PFSK-1 (cell line): ENCODE results near the gene SLFN12L.

Experiments used
- FOXP2 ChIP-seq: optimal IDR thresholded peaks from 2 replicates; pipeline ENCODE3; 2011; ENCODE audit warnings: borderline replicate concordance, control low read depth, inconsistent platforms; ENCODE audit not compliant: insufficient read depth; ENCODE audit errors: extremely low read length, extremely low read depth
- POLR2AphosphoS5 ChIP-seq: IDR thresholded peaks from 2 replicates; pipeline ENCODE4 v1.6.1; 2012; ENCODE audit warnings: low read depth, mild to moderate bottlenecking, control low read depth, low read length, moderate library complexity
- REST ChIP-seq, 2 experiments: IDR thresholded peaks; 2 replicates each; pipeline versions ENCODE4 v1.6.1 to v1.8.0; 2011 to 2012; ENCODE audit warnings: low read depth in 2 of 2, low read length in 2 of 2, control low read depth in 1 of 2, inconsistent platforms in 1 of 2, mild to moderate bottlenecking in 1 of 2, moderate library complexity in 1 of 2; ENCODE audit not compliant: insufficient read depth in 1 of 2
- SIN3A ChIP-seq: IDR thresholded peaks from 2 replicates; pipeline ENCODE4 v1.6.1; 2012; ENCODE audit warnings: mild to moderate bottlenecking, low read length, moderate library complexity, borderline replicate concordance; ENCODE audit not compliant: insufficient read depth
- TAF1 ChIP-seq: IDR thresholded peaks from 2 replicates; pipeline ENCODE4 v1.6.1; 2012; ENCODE audit warnings: low read length, control low read depth, borderline replicate concordance; ENCODE audit not compliant: insufficient read depth

The SLFN12L gene

DNA sequence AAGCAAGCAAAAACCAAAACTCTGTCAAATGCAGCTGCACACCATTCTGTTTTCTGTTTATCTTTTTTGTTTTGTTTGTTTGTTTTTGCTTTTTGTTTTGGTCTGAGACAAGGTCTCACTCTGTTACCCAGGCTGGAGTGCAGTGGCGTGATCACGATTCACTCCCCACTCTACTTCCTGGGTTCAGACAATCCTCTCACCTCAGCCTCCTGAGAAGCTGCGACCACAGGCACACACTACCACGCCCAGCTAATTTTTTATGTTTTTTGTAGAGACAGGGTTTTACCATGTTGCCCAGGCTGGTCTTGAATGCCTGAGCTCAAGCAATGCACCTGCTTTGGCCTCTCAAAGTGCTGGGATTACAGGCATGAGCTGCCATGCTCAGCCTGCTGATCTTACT lies 69.7 kb downstream of the SLFN12L start:
- TF ChIP-seq FOXP2 (no peak), REST (IDR thresholded peaks at IDR 0.05; ENCODE audit: insufficient read depth in 1 of 2, low read depth in 2 of 2, low read length in 2 of 2) (no peak), POLR2AphosphoS5 (no peak), TAF1 (no peak), SIN3A (no peak)

GRCh38 chr17:35460354-35460851 lies 77.1 kb downstream of the SLFN12L start:
- TF ChIP-seq TAF1 (no peak), REST (IDR thresholded peaks at IDR 0.05; ENCODE audit: insufficient read depth in 1 of 2, low read depth in 2 of 2, low read length in 2 of 2) (no peak), SIN3A (no peak), FOXP2 (no peak), POLR2AphosphoS5 (no peak)

- TF ChIP-seq POLR2AphosphoS5 (no peak), REST (IDR thresholded peaks at IDR 0.05; ENCODE audit: insufficient read depth in 1 of 2, low read depth in 2 of 2, low read length in 2 of 2) (no peak), TAF1 (no peak), FOXP2 (no peak), SIN3A (no peak)
Measured at GRCh38 chr17:35453171-35453570, 84.3 kb downstream of the SLFN12L start.

- TF ChIP-seq TAF1 (no peak), REST (IDR thresholded peaks at IDR 0.05; ENCODE audit: insufficient read depth in 1 of 2, low read depth in 2 of 2, low read length in 2 of 2) (no peak), POLR2AphosphoS5 (no peak), SIN3A (no peak), FOXP2 (no peak)
Measured at GRCh38 chr17:35449371-35449931, 88.0 kb downstream of the SLFN12L start.
